ENCODE results near the gene LRP1B. TPM values are rescaled to one million over a fixed set of nuclear protein-coding genes. Genes with fewer than 3 reads are reported as not detected.

LRP1B gene
- polyA plus RNA-seq, 1 donor from 2014 or later: 12.7 TPM

GRCh38 chr2:141260911-141261310, 869.9 kb downstream of the LRP1B start:
- no peaks in the 10 kb centered on the region for H3K9me2 ChIP-seq (ENCODE audit: insufficient read depth, low read length)
- H3K9ac ChIP-seq (ENCODE audit: low read length): no peak overlapping the region
- peak overlapping the region; percentile 17 for H3K27ac ChIP-seq (ENCODE audit: low read length)
- H3K79me2 ChIP-seq (replicated peaks; ENCODE audit: insufficient read depth, low read length): no peaks in the 10 kb centered on the region
- H4K20me1 ChIP-seq (ENCODE audit: insufficient read depth): no peaks in the 10 kb centered on the region
- H3K36me3 ChIP-seq (ENCODE audit: insufficient read depth, low read length): no peaks in the 10 kb centered on the region
- no peaks in the 10 kb centered on the region for H3K9me3 ChIP-seq (ENCODE audit: low read length)
- H3F3A ChIP-seq (ENCODE audit: insufficient read depth, low read length, poor library complexity, severe bottlenecking): no peaks in the 10 kb centered on the region
- no peak overlapping the region for H3K4me3 ChIP-seq (ENCODE audit: low read length)
- H3K4me2 ChIP-seq (ENCODE audit: low read length): peak overlapping the region; percentile 1
- no peaks in the 10 kb centered on the region for H3K27me3 ChIP-seq (ENCODE audit: insufficient read depth, low read depth, low read length)
- no peak for TF ChIP-seq SMC3 (conservative IDR thresholded peaks at IDR 0.05; ENCODE audit: poor library complexity)
- TF ChIP-seq, protein P1, sequence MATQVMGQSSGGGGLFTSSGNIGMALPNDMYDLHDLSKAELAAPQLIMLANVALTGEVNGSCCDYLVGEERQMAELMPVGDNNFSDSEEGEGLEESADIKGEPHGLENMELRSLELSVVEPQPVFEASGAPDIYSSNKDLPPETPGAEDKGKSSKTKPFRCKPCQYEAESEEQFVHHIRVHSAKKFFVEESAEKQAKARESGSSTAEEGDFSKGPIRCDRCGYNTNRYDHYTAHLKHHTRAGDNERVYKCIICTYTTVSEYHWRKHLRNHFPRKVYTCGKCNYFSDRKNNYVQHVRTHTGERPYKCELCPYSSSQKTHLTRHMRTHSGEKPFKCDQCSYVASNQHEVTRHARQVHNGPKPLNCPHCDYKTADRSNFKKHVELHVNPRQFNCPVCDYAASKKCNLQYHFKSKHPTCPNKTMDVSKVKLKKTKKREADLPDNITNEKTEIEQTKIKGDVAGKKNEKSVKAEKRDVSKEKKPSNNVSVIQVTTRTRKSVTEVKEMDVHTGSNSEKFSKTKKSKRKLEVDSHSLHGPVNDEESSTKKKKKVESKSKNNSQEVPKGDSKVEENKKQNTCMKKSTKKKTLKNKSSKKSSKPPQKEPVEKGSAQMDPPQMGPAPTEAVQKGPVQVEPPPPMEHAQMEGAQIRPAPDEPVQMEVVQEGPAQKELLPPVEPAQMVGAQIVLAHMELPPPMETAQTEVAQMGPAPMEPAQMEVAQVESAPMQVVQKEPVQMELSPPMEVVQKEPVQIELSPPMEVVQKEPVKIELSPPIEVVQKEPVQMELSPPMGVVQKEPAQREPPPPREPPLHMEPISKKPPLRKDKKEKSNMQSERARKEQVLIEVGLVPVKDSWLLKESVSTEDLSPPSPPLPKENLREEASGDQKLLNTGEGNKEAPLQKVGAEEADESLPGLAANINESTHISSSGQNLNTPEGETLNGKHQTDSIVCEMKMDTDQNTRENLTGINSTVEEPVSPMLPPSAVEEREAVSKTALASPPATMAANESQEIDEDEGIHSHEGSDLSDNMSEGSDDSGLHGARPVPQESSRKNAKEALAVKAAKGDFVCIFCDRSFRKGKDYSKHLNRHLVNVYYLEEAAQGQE (IDR thresholded peaks at IDR 0.05; ENCODE audit: borderline replicate concordance): no peak
- peak; percentile 19 for TF ChIP-seq RAD21 (conservative IDR thresholded peaks at IDR 0.05)
- no peak for TF ChIP-seq CTCF (IDR thresholded peaks at IDR 0.05; ENCODE audit: poor library complexity, severe bottlenecking)
- peak; percentile 91 for TF ChIP-seq POLR2AphosphoS5 (IDR thresholded peaks at IDR 0.05)
- no peak for TF ChIP-seq TAF1 (IDR thresholded peaks at IDR 0.05; ENCODE audit: low read depth)
- TF ChIP-seq MXI1 (conservative IDR thresholded peaks at IDR 0.05; ENCODE audit: poor library complexity, severe bottlenecking): no peak
- TF ChIP-seq EP300 (conservative IDR thresholded peaks at IDR 0.05; ENCODE audit: poor library complexity, severe bottlenecking): peak; percentile 99
- TF ChIP-seq EZH2 (IDR thresholded peaks at IDR 0.05; ENCODE audit: borderline replicate concordance, insufficient read depth, low read length, poor library complexity, severe bottlenecking): no peak
- no peak overlapping the region for H2AFZ ChIP-seq (ENCODE audit: low read depth, low read length)

DNA sequence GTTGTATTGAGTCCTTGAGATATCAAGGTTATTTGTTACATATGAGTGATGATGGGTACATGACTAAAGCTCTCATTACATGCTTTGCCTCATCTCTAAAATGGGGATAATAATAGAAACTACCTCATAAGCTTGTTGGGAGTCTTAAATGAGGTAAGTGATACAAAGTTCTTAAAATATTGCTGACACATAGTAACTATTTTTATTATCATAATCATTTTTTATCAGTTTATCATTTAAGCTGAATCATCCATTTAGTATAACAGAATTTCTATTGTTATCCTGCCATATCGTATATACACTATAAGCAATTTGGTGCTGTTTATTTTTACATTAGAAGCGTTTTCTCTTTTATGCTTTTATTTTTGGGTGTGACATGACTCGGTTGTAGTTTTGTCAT, 871.1 kb downstream of the LRP1B start:
- Histone ChIP-seq H3K27ac (ENCODE audit: low read length) (no peak overlapping the region), H4K20me1 (ENCODE audit: insufficient read depth) (no peaks in the 10 kb centered on the region), H3K79me2 (replicated peaks; ENCODE audit: insufficient read depth, low read length) (no peaks in the 10 kb centered on the region), H3K9me2 (ENCODE audit: insufficient read depth, low read length) (no peaks in the 10 kb centered on the region), H3K4me2 (ENCODE audit: low read length) (no peak overlapping the region), H2AFZ (ENCODE audit: low read depth, low read length) (no peak overlapping the region), H3K4me3 (ENCODE audit: low read length) (no peak overlapping the region), H3F3A (ENCODE audit: insufficient read depth, low read length, poor library complexity, severe bottlenecking) (no peaks in the 10 kb centered on the region), H3K36me3 (ENCODE audit: insufficient read depth, low read length) (no peaks in the 10 kb centered on the region), H3K9me3 (ENCODE audit: low read length) (no peaks in the 10 kb centered on the region), H3K9ac (ENCODE audit: low read length) (no peak overlapping the region), H3K27me3 (ENCODE audit: insufficient read depth, low read depth, low read length) (no peaks in the 10 kb centered on the region)
- TF ChIP-seq EP300 (conservative IDR thresholded peaks at IDR 0.05; ENCODE audit: poor library complexity, severe bottlenecking) (no peak), MXI1 (conservative IDR thresholded peaks at IDR 0.05; ENCODE audit: poor library complexity, severe bottlenecking) (no peak)

- no peaks in the 10 kb centered on the region for H3K9me3 ChIP-seq (ENCODE audit: low read length)
- H3K27me3 ChIP-seq (ENCODE audit: insufficient read depth, low read depth, low read length): no peaks in the 10 kb centered on the region
- H3K79me2 ChIP-seq (replicated peaks; ENCODE audit: insufficient read depth, low read length): no peaks in the 10 kb centered on the region
- no peak overlapping the region for H3K4me2 ChIP-seq (ENCODE audit: low read length)
- no peaks in the 10 kb centered on the region for H4K20me1 ChIP-seq (ENCODE audit: insufficient read depth)
- H3K27ac ChIP-seq (ENCODE audit: low read length): no peak overlapping the region
- no peaks in the 10 kb centered on the region for H3F3A ChIP-seq (ENCODE audit: insufficient read depth, low read length, poor library complexity, severe bottlenecking)
- H3K9ac ChIP-seq (ENCODE audit: low read length): no peak overlapping the region
- H3K36me3 ChIP-seq (ENCODE audit: insufficient read depth, low read length): no peaks in the 10 kb centered on the region
- no peak overlapping the region for H3K4me3 ChIP-seq (ENCODE audit: low read length)
- H3K9me2 ChIP-seq (ENCODE audit: insufficient read depth, low read length): no peaks in the 10 kb centered on the region
- H2AFZ ChIP-seq (ENCODE audit: low read depth, low read length): no peak overlapping the region
- TF ChIP-seq, protein P1 (IDR thresholded peaks at IDR 0.05; ENCODE audit: borderline replicate concordance): no peak
- TF ChIP-seq EZH2 (IDR thresholded peaks at IDR 0.05; ENCODE audit: borderline replicate concordance, insufficient read depth, low read length, poor library complexity, severe bottlenecking): no peak
- no peak for TF ChIP-seq EP300 (conservative IDR thresholded peaks at IDR 0.05; ENCODE audit: poor library complexity, severe bottlenecking)
- TF ChIP-seq CTCF (IDR thresholded peaks at IDR 0.05; ENCODE audit: poor library complexity, severe bottlenecking): no peak
- no peak for TF ChIP-seq TAF1 (IDR thresholded peaks at IDR 0.05; ENCODE audit: low read depth)
- TF ChIP-seq POLR2AphosphoS5 (IDR thresholded peaks at IDR 0.05): no peak
- TF ChIP-seq RAD21 (conservative IDR thresholded peaks at IDR 0.05): no peak
- no peak for TF ChIP-seq SMC3 (conservative IDR thresholded peaks at IDR 0.05; ENCODE audit: poor library complexity)
- TF ChIP-seq MXI1 (conservative IDR thresholded peaks at IDR 0.05; ENCODE audit: poor library complexity, severe bottlenecking): no peak
Observed at GRCh38 chr2:141242008-141242407, 888.8 kb downstream of the LRP1B start.

Measured in neural cell (in vitro differentiated cells).